HG03025 (cell line): ENCODE data around the gene SCARB1.

Experiments
- ATAC-seq: cut with Tn5 transposase; IDR thresholded peaks from one replicate; pipeline ENCODE4 v1.9.1; 2021; ENCODE audit warnings: mild to moderate bottlenecking, moderate library complexity; ENCODE audit not compliant: unreplicated experiment, low FRiP score

Gene SCARB1

GRCh38 chr12:124764870-124765580, 98.6 kb downstream of the SCARB1 start:
- ATAC-seq = no peak

- no peak for ATAC-seq
These were observed 99.2 kb downstream of the SCARB1 start for GRCh38 chr12:124764451-124764850.

- ATAC-seq = no peak
These were observed 100.1 kb downstream of the SCARB1 start for GRCh38 chr12:124763594-124763979.

- ATAC-seq = no peak
These were observed 100.7 kb downstream of the SCARB1 start for GRCh38 chr12:124762791-124763593.

- ATAC-seq = no peak
These were observed 101.3 kb downstream of the SCARB1 start for GRCh38 chr12:124762384-124762783.

GRCh38 chr12:124761871-124762270, 101.8 kb downstream of the SCARB1 start:
- ATAC-seq = no peak

- no peak for ATAC-seq
These were observed 102.6 kb downstream of the SCARB1 start for GRCh38 chr12:124761056-124761455.

- ATAC-seq = no peak
These were observed 103.1 kb downstream of the SCARB1 start for GRCh38 chr12:124760560-124760959.

- no peak for ATAC-seq
These were observed 103.7 kb downstream of the SCARB1 start for GRCh38 chr12:124759841-124760503.

GRCh38 chr12:124758266-124759220, 105.1 kb downstream of the SCARB1 start:
- ATAC-seq = no peak

GRCh38 chr12:124757329-124757728, 106.3 kb downstream of the SCARB1 start:
- no peak for ATAC-seq

GRCh38 chr12:124756760-124757159, 106.9 kb downstream of the SCARB1 start:
- no peak for ATAC-seq

- ATAC-seq = no peak
These were observed 107.5 kb downstream of the SCARB1 start for GRCh38 chr12:124756166-124756565.

GRCh38 chr12:124755801-124756148, 107.9 kb downstream of the SCARB1 start:
- ATAC-seq = no peak

- ATAC-seq = no peak
These were observed 108.5 kb downstream of the SCARB1 start for GRCh38 chr12:124754949-124755800.

GRCh38 chr12:124754491-124754890, 109.2 kb downstream of the SCARB1 start:
- ATAC-seq = no peak

GRCh38 chr12:124753993-124754392, 109.7 kb downstream of the SCARB1 start:
- no peak for ATAC-seq

- no peak for ATAC-seq
These were observed 110.5 kb downstream of the SCARB1 start for GRCh38 chr12:124753228-124753591.

- ATAC-seq = no peak
These were observed 111.0 kb downstream of the SCARB1 start for GRCh38 chr12:124752437-124753227.
